CD1c-positive myeloid dendritic cell (primary cell): Measurements from ENCODE around the gene MAD1L1.

Experiments used
- DNase-seq: peaks from one replicate; pipeline ENCODE4 v3.0.0-alpha.2; 2016; ENCODE audit errors: extremely low spot score

The MAD1L1 gene

DNA sequence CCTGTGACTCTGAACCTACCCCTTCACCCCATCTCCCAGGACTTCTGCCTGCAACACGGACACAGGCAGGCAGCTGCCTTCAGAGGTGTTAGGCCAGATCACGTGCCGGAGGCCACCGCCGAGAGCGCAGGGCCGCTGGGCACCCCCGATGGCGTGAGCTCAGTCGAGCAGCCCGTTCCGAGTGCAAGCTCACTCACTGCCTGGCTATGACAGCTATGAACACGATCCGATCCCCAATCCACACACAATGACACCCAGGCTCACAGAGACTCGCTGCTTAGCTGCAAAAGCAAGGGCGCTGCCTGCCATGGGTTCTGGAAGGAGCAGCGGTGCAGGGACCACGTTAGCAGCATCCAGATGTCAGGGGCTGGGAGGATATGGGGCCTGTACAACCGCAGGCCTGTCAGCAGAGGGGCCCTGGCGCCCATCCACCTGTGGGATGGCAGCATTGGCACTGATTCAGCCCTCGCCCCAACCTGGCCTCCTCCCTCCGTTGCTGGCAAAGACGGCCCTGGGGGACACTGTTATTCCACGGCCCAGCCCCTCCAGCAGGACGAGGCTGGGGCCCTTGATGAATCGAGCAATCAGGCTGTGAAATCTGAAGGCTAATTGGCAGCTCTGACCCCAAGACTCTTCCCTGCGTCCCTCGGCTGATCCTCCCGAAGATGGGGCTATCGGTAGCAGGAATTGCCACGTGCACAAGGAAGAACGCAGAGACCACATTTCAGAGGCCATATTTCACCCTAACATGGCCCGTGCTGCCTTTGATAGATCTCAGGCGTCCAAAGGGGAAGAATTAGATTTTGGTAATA is 332.6 kb downstream of the MAD1L1 start:
- DNase-seq = no peak

GRCh38 chr7:1899196-1899595 is 333.5 kb downstream of the MAD1L1 start:
- DNase-seq = no peak

- no peak for DNase-seq
These were observed 334.0 kb downstream of the MAD1L1 start for GRCh38 chr7:1898628-1899185.

DNA sequence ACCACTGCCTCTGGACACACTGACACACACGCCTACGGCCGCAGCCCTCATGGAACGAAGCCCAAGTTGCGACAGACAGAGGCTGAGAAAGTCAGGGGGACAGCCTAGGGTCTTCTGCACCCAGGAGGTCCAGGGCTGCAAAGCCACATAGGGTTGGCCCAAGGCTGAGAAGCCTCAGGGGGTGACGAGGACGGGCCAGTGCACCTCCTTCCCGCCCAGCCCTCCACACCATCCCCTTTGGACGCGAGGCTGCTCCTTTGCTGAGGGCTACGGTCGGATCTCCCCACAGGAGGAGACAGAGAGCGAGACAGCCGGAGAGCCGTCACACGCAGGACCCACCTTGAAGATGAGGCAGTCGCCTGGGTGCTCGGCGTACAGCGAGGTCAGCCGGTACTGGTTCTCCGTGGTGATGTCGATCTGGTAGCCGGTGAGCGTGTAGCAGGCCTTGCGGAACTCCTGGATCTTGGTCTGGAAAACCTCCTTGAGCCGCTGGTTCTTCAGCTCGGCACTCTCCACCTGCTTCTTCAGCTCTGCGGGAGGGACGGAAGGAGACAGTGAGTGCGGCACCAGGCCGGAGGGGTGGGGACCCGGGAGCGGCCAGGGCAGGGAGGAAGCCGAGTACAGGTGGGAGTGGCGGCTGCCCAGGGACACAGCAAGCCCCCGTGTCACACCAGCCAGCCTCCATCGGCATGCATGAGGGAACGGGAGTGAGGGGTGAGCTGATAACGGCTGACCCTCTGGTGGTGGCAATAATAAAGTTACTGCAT is 334.7 kb downstream of the MAD1L1 start:
- DNase-seq = no peak

DNA sequence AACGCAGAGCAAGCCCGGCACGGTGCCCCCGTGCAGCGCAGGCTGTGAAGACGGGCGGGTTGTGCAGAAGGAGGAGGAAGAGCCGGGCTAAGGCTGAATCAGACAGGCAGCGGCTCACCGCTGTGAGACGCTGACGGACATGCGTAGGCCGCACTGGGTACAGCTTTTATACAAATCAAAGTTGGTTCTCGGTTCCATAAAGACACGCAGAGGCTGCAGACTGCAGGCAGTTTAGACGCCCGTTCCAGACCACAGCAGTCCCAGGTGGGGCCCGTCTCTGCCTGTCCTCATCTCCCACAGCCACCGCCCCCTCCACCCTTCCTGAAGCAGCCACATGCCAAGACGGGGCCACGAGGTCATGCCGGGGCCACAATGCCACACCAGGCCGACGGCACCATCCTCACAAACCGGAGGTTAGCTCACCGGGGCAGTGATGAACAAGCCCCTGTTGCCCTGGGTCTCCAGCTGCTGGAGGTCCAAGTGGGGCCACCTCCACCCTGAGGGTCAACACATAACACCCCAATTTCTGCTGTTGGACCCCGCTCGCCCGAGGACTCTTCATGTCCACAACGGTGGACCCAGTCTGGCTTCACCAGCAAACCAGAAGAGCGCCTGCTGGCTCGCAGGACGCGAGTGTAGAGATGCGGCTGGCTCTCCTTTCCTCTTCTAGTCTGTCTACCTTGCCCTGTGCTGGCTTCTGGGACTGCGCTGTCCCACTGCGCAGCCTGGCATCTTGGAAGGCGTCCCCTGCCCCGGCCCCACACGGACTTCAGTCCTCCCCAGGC is 335.5 kb downstream of the MAD1L1 start:
- DNase-seq = no peak

GRCh38 chr7:1895664-1896515 is 336.9 kb downstream of the MAD1L1 start:
- no peak for DNase-seq

- no peak for DNase-seq
These were observed 337.7 kb downstream of the MAD1L1 start for GRCh38 chr7:1894906-1895663.

GRCh38 chr7:1894313-1894900 is 338.3 kb downstream of the MAD1L1 start:
- no peak for DNase-seq

DNA sequence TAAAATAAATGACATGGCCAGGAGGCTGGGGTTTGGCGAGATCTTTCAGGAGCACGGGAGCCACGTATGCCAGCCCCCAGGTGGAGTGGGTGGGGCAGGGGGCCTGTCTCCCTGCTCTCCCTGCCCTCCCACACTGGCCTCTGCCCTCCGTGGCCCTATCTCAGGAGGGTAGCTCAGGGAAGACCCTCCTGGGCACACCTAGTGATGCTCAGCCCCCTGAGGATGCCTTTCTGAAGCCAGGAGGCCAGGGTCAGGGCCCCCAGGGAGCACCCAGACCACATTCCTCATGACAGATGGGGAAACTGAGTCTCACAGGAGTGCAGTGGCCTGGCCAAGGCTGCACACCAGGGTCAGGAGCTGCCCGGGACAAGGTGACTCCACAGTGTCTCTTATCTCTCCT is 339.3 kb downstream of the MAD1L1 start:
- no peak for DNase-seq

GRCh38 chr7:1893036-1893435 is 339.7 kb downstream of the MAD1L1 start:
- DNase-seq = no peak

DNA sequence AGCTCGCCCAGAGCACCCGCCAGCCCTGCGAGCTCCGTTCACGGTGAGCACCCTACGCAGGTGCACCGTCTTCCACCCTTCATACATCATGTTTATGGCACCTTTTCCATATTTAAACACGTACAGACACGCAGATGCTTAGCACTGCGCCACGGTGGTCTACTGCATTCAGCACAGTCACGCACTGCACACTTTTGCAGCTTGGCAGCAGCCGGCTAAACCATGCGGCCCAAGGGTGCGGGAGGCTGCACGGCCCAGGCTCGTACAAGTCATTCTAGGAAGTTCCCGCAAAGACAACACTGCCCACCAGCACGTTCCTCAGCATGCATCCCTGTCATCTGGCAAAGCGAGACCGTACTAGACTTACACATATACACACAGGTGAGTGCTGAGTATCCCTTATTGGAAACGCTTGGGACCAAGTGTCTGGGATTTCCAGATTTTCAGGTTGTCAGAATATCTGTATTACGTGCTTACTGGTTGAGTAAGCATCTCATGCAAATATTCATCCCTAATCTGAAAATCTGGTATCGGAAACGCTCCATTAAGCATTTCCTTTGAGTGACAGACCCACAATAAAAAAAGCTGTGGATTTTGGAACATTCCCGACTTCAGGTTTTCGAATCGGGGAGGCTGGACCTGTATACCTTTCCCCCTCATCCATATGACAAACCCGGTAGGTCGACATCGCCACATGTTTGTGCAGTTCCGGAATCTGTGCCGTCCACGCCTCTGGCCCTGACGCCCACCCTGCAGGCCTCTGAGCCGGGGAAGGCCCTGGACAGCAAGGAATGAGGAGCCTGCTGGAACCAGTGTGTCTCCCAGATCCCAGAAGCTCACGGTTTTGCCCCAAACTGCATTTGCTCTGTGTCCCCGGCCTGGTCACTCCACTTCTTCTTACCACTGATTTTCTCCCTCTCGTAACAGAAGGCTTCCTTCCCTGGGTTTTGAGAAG is 340.5 kb downstream of the MAD1L1 start:
- no peak for DNase-seq

- DNase-seq = no peak
These were observed 342.2 kb downstream of the MAD1L1 start for GRCh38 chr7:1890289-1891235.

- DNase-seq = no peak
These were observed 343.1 kb downstream of the MAD1L1 start for GRCh38 chr7:1889556-1890181.

DNA sequence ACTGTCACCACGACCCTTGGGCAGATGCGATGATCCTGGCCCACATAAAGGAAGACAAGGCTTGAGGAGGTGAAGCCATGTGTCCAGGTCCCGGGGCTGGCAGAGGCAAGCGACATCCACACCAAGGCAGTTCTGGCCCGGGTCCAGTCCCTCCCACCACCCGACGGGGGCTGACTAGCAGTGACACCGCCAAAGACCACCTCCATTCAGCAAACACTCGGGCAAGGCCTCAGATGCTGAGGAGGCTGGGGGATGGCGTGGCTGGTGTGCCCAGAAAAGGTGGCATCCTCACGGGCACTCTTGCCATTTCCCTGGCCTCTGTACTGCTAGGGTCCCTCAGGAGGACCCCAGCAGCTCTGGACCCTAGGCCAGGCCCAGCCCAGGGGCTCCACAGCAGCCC is 343.7 kb downstream of the MAD1L1 start:
- DNase-seq = no peak

- DNase-seq = no peak
These were observed 344.3 kb downstream of the MAD1L1 start for GRCh38 chr7:1888425-1888824.

DNA sequence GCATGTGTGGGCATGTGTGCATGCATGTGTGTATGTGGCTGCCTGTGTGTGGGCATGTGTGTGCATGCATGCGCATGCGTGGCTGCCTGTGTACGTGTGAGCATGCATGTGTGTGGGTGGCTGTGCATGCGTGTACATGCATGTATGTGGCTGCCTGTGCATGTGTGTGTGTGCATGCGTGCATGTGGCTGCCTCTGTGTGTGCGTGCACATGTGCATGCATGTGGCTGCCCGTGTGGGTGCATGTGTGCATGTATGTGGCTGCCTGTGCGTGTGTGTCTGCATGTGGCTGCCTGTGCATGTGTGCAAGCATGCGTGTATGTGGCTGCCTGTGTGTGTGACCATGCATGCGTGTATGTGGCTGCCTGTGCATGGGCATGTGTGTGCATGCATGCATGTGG is 345.5 kb downstream of the MAD1L1 start:
- DNase-seq = no peak

DNA sequence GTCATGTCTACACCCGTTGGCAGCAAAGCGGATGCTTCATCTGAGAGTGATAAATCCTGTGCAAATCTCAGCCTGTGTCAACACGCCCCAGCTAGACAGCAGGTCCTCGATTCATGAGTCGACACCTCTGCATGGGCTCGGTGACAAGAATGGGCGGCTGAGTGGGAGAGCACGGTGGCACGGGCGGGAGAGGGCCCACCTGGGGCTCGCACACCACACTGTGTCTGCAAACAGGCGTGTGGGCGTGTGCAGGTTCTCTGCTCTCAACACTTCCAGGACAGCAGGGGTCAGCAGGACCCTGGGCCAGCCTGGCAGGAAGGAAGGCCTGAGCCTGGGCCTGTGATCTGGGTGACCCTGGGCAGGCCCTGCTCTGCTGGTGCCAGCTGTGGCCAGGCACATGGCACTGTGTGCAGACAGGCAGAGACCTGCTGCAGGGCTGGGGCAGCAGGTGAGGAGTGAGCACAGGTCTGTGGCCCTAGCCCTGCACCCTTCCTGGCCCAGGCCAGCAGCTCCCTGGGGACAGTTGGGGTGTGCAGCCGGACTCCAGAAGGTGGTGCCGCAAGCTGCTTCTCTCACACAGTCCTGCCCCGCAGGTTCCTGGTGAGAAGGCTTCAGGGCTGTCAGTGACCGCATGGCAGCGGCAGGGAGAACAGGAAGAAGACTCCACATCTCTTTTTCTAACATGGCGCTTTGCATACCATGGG is 346.2 kb downstream of the MAD1L1 start:
- DNase-seq = no peak
